ENCODE measurements around the gene CPNE9. TPM values are rescaled to one million over a fixed set of nuclear protein-coding genes. Genes with fewer than 3 reads are reported as not detected.

The CPNE9 gene
- total RNA-seq, 4 donors from 2014 or later = not detected

- no peak for TF ChIP-seq CTCF (IDR thresholded peaks at IDR 0.05)
- no peak for DNase-seq (ENCODE audit: low spot score)
- ATAC-seq (ENCODE audit: low FRiP score) = peak; percentile 55
These were observed 33.8 kb upstream of the CPNE9 start for GRCh38 chr3:9669720-9670432.

GRCh38 chr3:9673082-9673481 lies 30.6 kb upstream of the CPNE9 start:
- no peak for DNase-seq (ENCODE audit: low spot score)
- TF ChIP-seq CTCF (IDR thresholded peaks at IDR 0.05) = no peak
- no peak for ATAC-seq (ENCODE audit: low FRiP score)

GRCh38 chr3:9673752-9674151 lies 29.9 kb upstream of the CPNE9 start:
- ATAC-seq (ENCODE audit: low FRiP score) = no peak
- TF ChIP-seq CTCF (IDR thresholded peaks at IDR 0.05) = no peak

GRCh38 chr3:9675736-9676290 lies 27.8 kb upstream of the CPNE9 start:
- no peak for TF ChIP-seq CTCF (IDR thresholded peaks at IDR 0.05)
- DNase-seq (ENCODE audit: low spot score) = no peak
- ATAC-seq (ENCODE audit: low FRiP score) = no peak

More at GRCh38 chr3:9673752-9674151, 29.9 kb upstream of the CPNE9 start:
- no peak for DNase-seq (ENCODE audit: low spot score)

- no peak for DNase-seq (ENCODE audit: low spot score)
- TF ChIP-seq CTCF (IDR thresholded peaks at IDR 0.05) = no peak
- no peak for ATAC-seq (ENCODE audit: low FRiP score)
These were observed 26.8 kb upstream of the CPNE9 start for GRCh38 chr3:9676785-9677184.

GRCh38 chr3:9678493-9678892 lies 25.1 kb upstream of the CPNE9 start:
- no peak for TF ChIP-seq CTCF (IDR thresholded peaks at IDR 0.05)
- ATAC-seq (ENCODE audit: low FRiP score) = no peak
- DNase-seq (ENCODE audit: low spot score) = no peak

GRCh38 chr3:9679476-9680080 lies 24.1 kb upstream of the CPNE9 start:
- ATAC-seq (ENCODE audit: low FRiP score) (no peak), DNase-seq (ENCODE audit: low spot score) (no peak)
- TF ChIP-seq CTCF (IDR thresholded peaks at IDR 0.05) = no peak

Data from omental fat pad (tissue), 4 donors.